Measurements from ENCODE around the gene CRELD2.

- TF ChIP-seq POLR2A (IDR thresholded peaks at IDR 0.05; ENCODE audit: low read depth, low read length) = no peak
- no peak for TF ChIP-seq CTCF (conservative IDR thresholded peaks at IDR 0.05; ENCODE audit: low read depth, low read length)
Measured at GRCh38 chr22:49954354-49954753, 35.9 kb downstream of the CRELD2 start.

Data from IMR-90 (cell line).